HepG2 (cell line): Measurements from ENCODE around the gene METTL22. TPM values are rescaled to one million over a fixed set of nuclear protein-coding genes. Genes with fewer than 3 reads are reported as not detected.

ENCODE experiments used
- ATAC-seq: fragments of 200-7000 bp; cut with Tn5 transposase; 3 replicates; pipeline ENCODE4 v1.9.1; 2020; ENCODE audit warnings: mild to moderate bottlenecking, moderate library complexity
- BruUV-seq: library from RNA; stranded (reverse); fragments of 400-500 nt; replicated peaks from 2 replicates; lab custom pipeline; 2021; lab: Mats Ljungman, UMichigan
- CTCF ChIA-PET: fragments of 300-600 bp; formaldehyde crosslinking; extraction: SDS; loops from one replicate; lab custom pipeline; 2021; ENCODE audit warnings: low total read pairs, inconsistent platforms, low intra/inter-chr PET ratio; lab: Yijun Ruan, JAX
- POLR2A ChIA-PET: fragments of 350-600 bp; sonication (Branson Sonifier 250); formaldehyde crosslinking; loops from one replicate; lab custom pipeline; 2020; ENCODE audit warnings: antibody characterized with exemption, inconsistent platforms; lab: Yijun Ruan, JAX
- DNase-seq: peaks from one replicate; pipeline ENCODE4 v3.0.0-alpha.2; 2015; ENCODE audit warnings: low spot score
- FAIRE-seq: peaks from 3 replicates; lab custom pipeline; 2011; peaks lifted over from hg19 to GRCh38; lab: Jason Lieb, UNC
- H2AFZ ChIP-seq: one replicate; pipeline ENCODE4 v1.6.1; 2011; ENCODE audit warnings: low read length, inconsistent platforms
- H3K27ac ChIP-seq: fragments of 300-600 bp; 3 replicates; pipeline ENCODE4 v1.8.0; 2011; ENCODE audit warnings: mixed run types, mild to moderate bottlenecking, mixed read lengths, low read length, inconsistent platforms; ENCODE audit not compliant: insufficient read depth; ENCODE audit errors: extremely low read length
- H3K27me3 ChIP-seq, 2 experiments: fragments of 200-600 bp in 1 of 2; 2 replicates in 1 of 2; 3 replicates in 1 of 2; pipeline versions ENCODE4 v1.6.0 to v1.8.0; 2011; ENCODE audit warnings: low read length in 2 of 2, mild to moderate bottlenecking in 2 of 2, moderate library complexity in 2 of 2, inconsistent platforms in 1 of 2; ENCODE audit not compliant: insufficient read depth in 2 of 2, control insufficient read depth in 1 of 2
- H3K36me3 ChIP-seq, 2 experiments: fragments of 200-600 bp in 1 of 2; replicated peaks in 1 of 2; 2 replicates in 1 of 2; 3 replicates in 1 of 2; pipeline versions ENCODE4 v1.5.1 to v1.8.0; 2011; ENCODE audit warnings: low read length in 2 of 2, inconsistent platforms in 1 of 2; ENCODE audit not compliant: insufficient read depth in 2 of 2, control insufficient read depth in 1 of 2
- H3K4me1 ChIP-seq: 2 replicates; pipeline ENCODE4 v1.5.1; 2012; ENCODE audit warnings: low read length, inconsistent platforms; ENCODE audit not compliant: insufficient read depth
- H3K4me2 ChIP-seq: 2 replicates; pipeline ENCODE4 v1.6.0; 2011; ENCODE audit warnings: low read depth, low read length, inconsistent platforms
- H3K4me3 ChIP-seq, 3 experiments: fragments of 200-600 bp in 1 of 3; sonication (generic), shearing (Covaris generic) in 1 of 3; replicated peaks in 1 of 3; 2 replicates each; pipeline ENCODE4 v1.5.1; 2011 to 2016; ENCODE audit warnings: low read length in 3 of 3, inconsistent platforms in 2 of 3, low read depth in 2 of 3, mild to moderate bottlenecking in 2 of 3, control low read depth in 1 of 3, mixed read lengths in 1 of 3; ENCODE audit not compliant: insufficient read depth in 1 of 3
- H3K79me2 ChIP-seq: one replicate; pipeline ENCODE4 v1.6.1; 2011; ENCODE audit warnings: low read length, inconsistent platforms; ENCODE audit not compliant: insufficient read depth
- H3K9ac ChIP-seq: 2 replicates; pipeline ENCODE4 v1.6.0; 2011; ENCODE audit warnings: mild to moderate bottlenecking, low read depth, low read length, inconsistent platforms; ENCODE audit not compliant: insufficient read depth
- H3K9me3 ChIP-seq: 2 replicates; pipeline ENCODE4 v1.5.1; 2012; ENCODE audit warnings: mild to moderate bottlenecking, low read length
- H4K20me1 ChIP-seq: 2 replicates; pipeline ENCODE4 v1.6.0; 2011; ENCODE audit warnings: inconsistent platforms, mild to moderate bottlenecking, low read length, moderate library complexity; ENCODE audit not compliant: insufficient read depth
- AHDC1 ChIP-seq: sonication (generic); formaldehyde crosslinking; IDR thresholded peaks from 2 replicates; pipeline ENCODE4 v1.5.1; 2020; ENCODE audit warnings: mild to moderate bottlenecking, missing genetic modification reagents, borderline replicate concordance
- ATF3 ChIP-seq: sonication (generic); formaldehyde crosslinking; IDR thresholded peaks from 2 replicates; pipeline ENCODE4 v1.4.0; 2020; ENCODE audit warnings: missing genetic modification reagents
- ATF7 ChIP-seq, 2 experiments: fragments of 450-650 bp in 1 of 2; sonication (generic) in 1 of 2; formaldehyde crosslinking in 1 of 2; IDR thresholded peaks; 2 replicates each; pipeline versions ENCODE4 v1.4.0 to v1.6.1; 2016 to 2020; ENCODE audit warnings: antibody characterized with exemption in 1 of 2, mild to moderate bottlenecking in 1 of 2, missing genetic modification reagents in 1 of 2
- CCAR2 ChIP-seq: fragments of 200-400 bp; formaldehyde crosslinking; optimal IDR thresholded peaks from 2 replicates; pipeline ENCODE3; 2018; ENCODE audit warnings: low read depth, mild to moderate bottlenecking, low read length, moderate library complexity
- CHD2 ChIP-seq: IDR thresholded peaks from 2 replicates; pipeline ENCODE4 v1.6.1; 2011; ENCODE audit warnings: low read depth, low read length, improper control_type of control experiment
- JUNB ChIP-seq: sonication (generic); formaldehyde crosslinking; IDR thresholded peaks from 2 replicates; pipeline ENCODE4 v1.8.0; 2022; ENCODE audit warnings: missing genetic modification reagents, mild to moderate bottlenecking, borderline replicate concordance
- KMT2B ChIP-seq: IDR thresholded peaks from 2 replicates; pipeline ENCODE4 v1.6.1; 2016; ENCODE audit warnings: missing genetic modification reagents, missing compliant biosample characterization
- NONO ChIP-seq, 2 experiments: fragments of 450-650 bp in 1 of 2; sonication (generic) in 1 of 2; formaldehyde crosslinking in 1 of 2; IDR thresholded peaks in 1 of 2; conservative IDR thresholded peaks in 1 of 2; 2 replicates each; pipeline versions ENCODE4 v1.6.1 to v1.8.0; 2017 to 2022; ENCODE audit warnings: mild to moderate bottlenecking in 1 of 2, missing genetic modification reagents in 1 of 2, moderate library complexity in 1 of 2
- RXRA ChIP-seq: sonication (generic); formaldehyde crosslinking; IDR thresholded peaks from 2 replicates; pipeline ENCODE4 v1.5.1; 2020; ENCODE audit warnings: missing genetic modification reagents
- U2AF1 ChIP-seq: fragments of 200-400 bp; formaldehyde crosslinking; optimal IDR thresholded peaks from 2 replicates; pipeline ENCODE3; 2017; ENCODE audit warnings: mild to moderate bottlenecking, low read depth, low read length
- ZC3H13 ChIP-seq: sonication (generic); formaldehyde crosslinking; IDR thresholded peaks from 2 replicates; pipeline ENCODE4 v1.8.1; 2023; ENCODE audit warnings: mild to moderate bottlenecking, missing genetic modification reagents, moderate library complexity
- ZFP90 ChIP-seq: sonication (generic); formaldehyde crosslinking; IDR thresholded peaks from 2 replicates; pipeline ENCODE4 v1.8.0; 2022; ENCODE audit warnings: missing genetic modification reagents, mild to moderate bottlenecking, inconsistent platforms, borderline replicate concordance
- ZMAT3 ChIP-seq: sonication (generic); formaldehyde crosslinking; conservative IDR thresholded peaks from 2 replicates; pipeline ENCODE4 v1.7.0; 2021; ENCODE audit warnings: missing genetic modification reagents
- ZMYM3 ChIP-seq: sonication (generic); formaldehyde crosslinking; IDR thresholded peaks from 2 replicates; pipeline ENCODE4 v1.5.1; 2020; ENCODE audit warnings: mild to moderate bottlenecking, missing genetic modification reagents
- ZNF503 ChIP-seq: sonication (generic); formaldehyde crosslinking; IDR thresholded peaks from 2 replicates; pipeline ENCODE4 v1.4.0; 2020; ENCODE audit warnings: missing genetic modification reagents
- ZNF746 ChIP-seq: sonication (generic); formaldehyde crosslinking; IDR thresholded peaks from 2 replicates; pipeline ENCODE4 v1.8.0; 2022; ENCODE audit warnings: mild to moderate bottlenecking, missing genetic modification reagents
- WGBS: methylation state at CpG from one replicate; pipeline ENCODE4 v1.1.6; 2017; ENCODE audit warnings: low lambda C conversion rate; 5-methylcytosine and 5-hydroxymethylcytosine counted together
- in situ Hi-C: cut with HindIII; loops from 2 replicates; pipeline ENCODE4 v1.10.0; 2017; ENCODE audit warnings: low pct_unique_long_range_greater_than_20kb; ENCODE audit not compliant: extremely low pct_ligation_motif_present
- intact Hi-C: fragments of 100-400 bp; cut with micrococcal nuclease; formaldehyde crosslinking; loops from one replicate; pipeline ENCODE4 v1.10.0; 2022; ENCODE audit not compliant: unreplicated experiment
- polyA plus RNA-seq, 8 experiments: library from polyadenylated mRNA; depleted of rRNA in 3 of 8; stranded (reverse) in 7 of 8; unstranded in 1 of 8; fragments of >200 nt; fragmentation: Illumina TruSeq in 4 of 8; extraction: Trizol in 4 of 8; gene quantifications; 2 replicates each; pipeline versions ENCODE4 v1.2.1 to v1.2.3, GENCODE V29; 2011 to 2016; ENCODE audit warnings: low read depth in 4 of 8, missing spikeins in 1 of 8, mixed read lengths in 1 of 8; ENCODE audit not compliant: insufficient read depth in 1 of 8
- total RNA-seq, 5 experiments: library from RNA; depleted of rRNA; stranded (reverse); fragments of >200 nt; fragmentation: Illumina TruSeq; extraction: Trizol; gene quantifications; 2 replicates each; pipeline ENCODE4 v1.2.3, GENCODE V29; 2016; ENCODE audit warnings: low read depth in 1 of 5

The METTL22 gene
- total and polyA plus RNA-seq, 2 of the 13 experiments (the other 11 are each of a cell fraction or from before 2014, with no cell fraction given) = 36.2 to 94.8 TPM

GRCh38 chr16:8628981-8629725, 7.7 kb downstream of the METTL22 start:
- in situ Hi-C loops (no loop called here), intact Hi-C loops (no loop called here)
- over 99% methylated on average over 16 of the region's 16 CpGs for WGBS
- Histone ChIP-seq H3K4me3 (no peak overlapping the region), H3K36me3 (peaks cover 61 to 91% of the 10 kb centered on the region in 2 experiments), H3K9me3 (no peaks in the 10 kb centered on the region), H3K27me3 (no peaks in the 10 kb centered on the region), H3K79me2 (peaks cover 12% of the 10 kb centered on the region), H4K20me1 (0 out of 2 replicates have a peak, but pooled peaks cover 4% of the 10 kb centered on the region), H2AFZ (no peak overlapping the region), H3K4me2 (no peak overlapping the region), H3K4me1 (peaks cover 30% of the 10 kb centered on the region), H3K9ac (no peak overlapping the region), H3K27ac (no peak overlapping the region)
- BruUV-seq = no TSS peak
- DNase-seq (no peak), ATAC-seq (no peak; the same call in 2 of the 3 replicates), FAIRE-seq (no peak)
- ChIA-PET POLR2A (no interaction called here), CTCF (no interaction called here)
- TF ChIP-seq ZFP90 (no peak), KMT2B (CRISPR knock-in tag) (no peak), ZC3H13 (CRISPR knock-in tag) (peak; percentile 47; the same call in 1 of the 2 replicates), NONO (IDR thresholded peaks at IDR 0.05) (no peak), NONO (CRISPR knock-in tag; conservative IDR thresholded peaks at IDR 0.05) (0 out of 2 replicates have a peak, but pooled peaks have one; percentile 48), ZMYM3 (0 out of 2 replicates have a peak, but pooled peaks have one; percentile 21), ATF7 (IDR thresholded peaks at IDR 0.05) (no peak), ATF7 (CRISPR knock-in tag; IDR thresholded peaks at IDR 0.05) (no peak), ZMAT3 (CRISPR knock-in tag) (no peak), RXRA (0 out of 2 replicates have a peak, but pooled peaks have one; percentile 14), ATF3 (no peak), ZNF746 (no peak), JUNB (peak; percentile 63; the same call in 1 of the 2 replicates), AHDC1 (CRISPR knock-in tag) (no peak), U2AF1 (no peak), CHD2 (0 out of 2 replicates have a peak, but pooled peaks have one; percentile 22), CCAR2 (no peak), ZNF503 (CRISPR knock-in tag) (no peak)
